Adipocyte (in vitro differentiated cells): ENCODE measurements around the gene POU2AF2.

Experiments
- DNase-seq: peaks from one replicate; pipeline ENCODE4 v3.0.0-alpha.2; 2015; ENCODE audit warnings: low read depth
- H3K27me3 ChIP-seq: replicated peaks from 2 replicates; pipeline ENCODE4 v1.7.0; 2013; ENCODE audit warnings: mild to moderate bottlenecking, low read length, moderate library complexity; ENCODE audit not compliant: control insufficient read depth, insufficient read depth
- H3K36me3 ChIP-seq: 2 replicates; pipeline ENCODE4 v1.7.0; 2013; ENCODE audit warnings: low read length, mild to moderate bottlenecking, moderate library complexity; ENCODE audit not compliant: control insufficient read depth, insufficient read depth, severe bottlenecking
- H3K4me1 ChIP-seq: 2 replicates; pipeline ENCODE4 v1.7.0; 2013; ENCODE audit warnings: mild to moderate bottlenecking, low read length, moderate library complexity; ENCODE audit not compliant: control insufficient read depth, insufficient read depth
- H3K4me3 ChIP-seq: 2 replicates; pipeline ENCODE4 v1.7.0; 2013; ENCODE audit warnings: mild to moderate bottlenecking, low read length, moderate library complexity
- H3K9ac ChIP-seq: 2 replicates; pipeline ENCODE4 v1.7.0; 2013; ENCODE audit warnings: mild to moderate bottlenecking, low read length, moderate library complexity
- H3K9me3 ChIP-seq: 2 replicates; pipeline ENCODE4 v1.7.0; 2013; ENCODE audit warnings: mild to moderate bottlenecking, low read length, moderate library complexity; ENCODE audit not compliant: control insufficient read depth

The POU2AF2 gene

DNA sequence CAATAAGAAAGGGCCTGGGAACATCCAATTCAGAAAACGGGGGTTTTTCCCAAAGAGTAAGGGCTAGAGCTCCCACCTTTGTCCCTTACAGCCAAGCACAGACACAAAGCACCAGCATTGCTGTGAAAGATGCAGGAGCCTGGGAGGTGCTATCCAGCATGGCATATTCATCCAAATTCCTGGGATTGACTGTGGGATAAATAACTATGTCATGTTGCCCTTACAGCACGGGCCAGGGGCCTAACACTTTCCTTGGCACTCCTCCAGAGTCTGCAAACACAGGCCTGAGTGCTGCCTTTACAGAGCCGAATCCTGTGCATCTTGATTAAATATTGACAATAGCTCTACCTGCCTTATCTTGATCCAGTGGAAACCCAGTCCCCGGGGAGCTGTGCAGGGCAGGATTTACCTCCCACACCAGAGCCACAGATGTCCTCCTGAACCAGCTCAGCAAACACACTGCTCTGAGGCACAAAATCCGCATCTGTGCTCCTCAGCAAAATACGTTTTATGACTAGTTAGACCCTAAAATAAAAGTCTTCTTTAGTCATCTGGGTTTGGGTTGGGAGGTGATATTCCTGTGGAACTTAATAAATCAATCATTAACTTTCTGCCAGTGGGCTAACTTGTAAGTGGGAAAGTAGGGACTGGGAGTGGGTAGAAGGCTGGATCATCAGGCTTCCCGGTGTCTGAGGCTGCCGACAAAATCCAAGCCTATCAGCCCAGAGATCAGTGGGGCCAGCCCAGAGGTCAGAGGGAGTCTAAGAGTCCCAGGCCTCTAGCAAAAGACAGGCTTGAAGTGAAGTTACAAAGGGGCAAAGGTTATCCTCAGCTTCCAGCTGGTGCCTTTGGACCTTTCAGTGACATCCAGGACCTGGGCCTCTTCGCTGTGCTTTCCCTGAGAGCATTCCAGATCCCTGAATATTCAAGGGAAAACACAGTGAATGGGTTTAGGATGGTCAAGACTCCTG lies 89.3 kb downstream of the POU2AF2 start:
- Histone ChIP-seq H3K9me3 (peaks cover 3% of the 10 kb centered on the region), H3K4me3 (no peak overlapping the region), H3K9ac (no peak overlapping the region), H3K4me1 (peaks cover 46% of the 10 kb centered on the region), H3K36me3 (no peaks in the 10 kb centered on the region), H3K27me3 (peaks cover 5% of the 10 kb centered on the region)
- no peak for DNase-seq

DNA sequence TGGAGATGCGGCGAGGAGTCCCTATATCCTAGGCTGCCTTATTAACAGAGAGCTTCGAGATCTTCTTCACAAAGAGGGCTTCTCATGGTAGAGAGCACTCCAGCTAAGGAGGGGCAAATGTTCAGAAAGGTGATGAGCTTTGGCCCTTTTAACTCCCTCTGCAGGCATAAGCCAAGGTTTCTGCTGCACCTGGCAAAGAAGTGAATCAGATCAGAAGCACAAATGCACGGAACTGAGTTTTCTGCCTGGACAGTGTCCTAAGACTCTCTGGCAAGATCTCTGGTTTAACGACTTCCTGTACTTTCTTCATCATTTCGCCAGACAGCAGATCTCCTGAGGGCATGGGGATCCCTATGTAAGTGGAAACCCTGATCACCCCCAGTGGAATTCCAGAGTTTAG lies 90.0 kb downstream of the POU2AF2 start:
- Histone ChIP-seq H3K36me3 (no peaks in the 10 kb centered on the region), H3K4me1 (peaks cover 39% of the 10 kb centered on the region), H3K27me3 (peaks cover 5% of the 10 kb centered on the region), H3K9ac (no peak overlapping the region), H3K4me3 (no peak overlapping the region), H3K9me3 (peaks cover 9% of the 10 kb centered on the region)
- peak; percentile 41 for DNase-seq
